Measurements from ENCODE around the gene CACNA1B. TPM values are rescaled to one million over a fixed set of nuclear protein-coding genes. Genes with fewer than 3 reads are reported as not detected.

The CACNA1B gene
- total RNA-seq, 2 donors from 2014 or later: 0.26 to 0.99 TPM

DNA sequence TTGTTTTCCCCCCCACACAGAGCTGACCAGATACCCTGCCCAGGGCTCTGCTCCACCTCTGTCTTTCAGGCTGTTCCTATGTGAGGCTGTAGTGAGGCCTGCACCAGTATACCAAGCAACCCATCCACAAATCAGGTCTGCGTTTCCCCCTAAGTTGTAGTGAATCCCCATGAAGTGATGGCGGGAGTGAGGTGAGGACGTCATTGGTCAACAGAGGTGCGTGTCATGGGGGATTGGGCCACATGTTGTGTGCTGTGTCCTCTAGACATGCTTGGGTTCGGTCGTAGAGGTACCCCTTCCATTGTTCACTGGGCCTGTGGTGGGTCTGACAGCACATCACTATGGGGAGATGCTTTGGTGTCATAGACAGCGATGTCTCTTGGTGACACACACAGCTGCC lies 184.6 kb downstream of the CACNA1B start:
- H3K27me3 ChIP-seq: no peaks in the 10 kb centered on the region
- H3K4me1 ChIP-seq: no peaks in the 10 kb centered on the region
- H3K36me3 ChIP-seq (replicated peaks in 1 of 2; ENCODE audit: insufficient read depth in 1 of 2, low read depth in 2 of 2): no peaks in the 10 kb centered on the region
- H3K9me3 ChIP-seq: no peaks in the 10 kb centered on the region
- DNase-seq: peak in 1 of 4 donors; percentile 1
- H3K4me3 ChIP-seq: no peak overlapping the region
- ATAC-seq: no peak
- H3K27ac ChIP-seq: no peak overlapping the region
- intact Hi-C loops (cut with DNase I): loop anchor here (10.0 kb wide), 1 partner anchor 57 kb away; no protein-coding TSS in a partner anchor
- no peak for TF ChIP-seq POLR2A (IDR thresholded peaks at IDR 0.05)
- TF ChIP-seq, protein P1, sequence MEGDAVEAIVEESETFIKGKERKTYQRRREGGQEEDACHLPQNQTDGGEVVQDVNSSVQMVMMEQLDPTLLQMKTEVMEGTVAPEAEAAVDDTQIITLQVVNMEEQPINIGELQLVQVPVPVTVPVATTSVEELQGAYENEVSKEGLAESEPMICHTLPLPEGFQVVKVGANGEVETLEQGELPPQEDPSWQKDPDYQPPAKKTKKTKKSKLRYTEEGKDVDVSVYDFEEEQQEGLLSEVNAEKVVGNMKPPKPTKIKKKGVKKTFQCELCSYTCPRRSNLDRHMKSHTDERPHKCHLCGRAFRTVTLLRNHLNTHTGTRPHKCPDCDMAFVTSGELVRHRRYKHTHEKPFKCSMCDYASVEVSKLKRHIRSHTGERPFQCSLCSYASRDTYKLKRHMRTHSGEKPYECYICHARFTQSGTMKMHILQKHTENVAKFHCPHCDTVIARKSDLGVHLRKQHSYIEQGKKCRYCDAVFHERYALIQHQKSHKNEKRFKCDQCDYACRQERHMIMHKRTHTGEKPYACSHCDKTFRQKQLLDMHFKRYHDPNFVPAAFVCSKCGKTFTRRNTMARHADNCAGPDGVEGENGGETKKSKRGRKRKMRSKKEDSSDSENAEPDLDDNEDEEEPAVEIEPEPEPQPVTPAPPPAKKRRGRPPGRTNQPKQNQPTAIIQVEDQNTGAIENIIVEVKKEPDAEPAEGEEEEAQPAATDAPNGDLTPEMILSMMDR (IDR thresholded peaks at IDR 0.05): no peak
- WGBS, 2 donors: 89% methylated on average over 7 of the region's 7 CpGs

DNA sequence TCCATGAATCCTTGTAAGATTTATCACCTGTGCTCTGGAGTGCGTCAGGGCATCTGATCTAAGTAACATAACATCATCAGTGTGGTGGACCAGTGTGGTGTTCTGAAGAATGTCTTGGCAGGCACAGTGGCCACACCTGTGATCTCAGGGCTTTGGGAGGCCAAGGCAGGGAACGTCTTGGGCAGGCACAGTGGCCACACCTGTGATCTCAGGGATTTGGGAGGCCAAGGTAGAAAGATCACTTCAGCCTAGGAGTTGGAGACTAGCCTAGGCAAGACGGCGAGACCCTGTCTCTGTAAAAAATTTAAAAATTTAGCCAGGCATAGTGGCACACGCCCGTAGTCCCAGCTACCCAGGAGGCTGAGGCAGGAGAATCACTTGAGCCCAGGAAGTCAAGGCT lies 185.5 kb downstream of the CACNA1B start:
- 72 to 83% methylated on average over 6 of the region's 6 CpGs for WGBS, 2 donors
- ATAC-seq (no peak), DNase-seq (no peak)
- H3K36me3 ChIP-seq (replicated peaks in 1 of 2; ENCODE audit: insufficient read depth in 1 of 2, low read depth in 2 of 2): no peaks in the 10 kb centered on the region
- H3K27ac ChIP-seq: no peak overlapping the region
- intact Hi-C loops (cut with DNase I): loop anchor here (10.0 kb wide), 1 partner anchor 58 kb away; no protein-coding TSS in a partner anchor
- no peak overlapping the region for H3K4me3 ChIP-seq
- no peaks in the 10 kb centered on the region for H3K4me1 ChIP-seq
- H3K27me3 ChIP-seq: no peaks in the 10 kb centered on the region
- TF ChIP-seq, protein P1 (IDR thresholded peaks at IDR 0.05): no peak
- TF ChIP-seq POLR2A (IDR thresholded peaks at IDR 0.05): no peak
- no peaks in the 10 kb centered on the region for H3K9me3 ChIP-seq

DNA sequence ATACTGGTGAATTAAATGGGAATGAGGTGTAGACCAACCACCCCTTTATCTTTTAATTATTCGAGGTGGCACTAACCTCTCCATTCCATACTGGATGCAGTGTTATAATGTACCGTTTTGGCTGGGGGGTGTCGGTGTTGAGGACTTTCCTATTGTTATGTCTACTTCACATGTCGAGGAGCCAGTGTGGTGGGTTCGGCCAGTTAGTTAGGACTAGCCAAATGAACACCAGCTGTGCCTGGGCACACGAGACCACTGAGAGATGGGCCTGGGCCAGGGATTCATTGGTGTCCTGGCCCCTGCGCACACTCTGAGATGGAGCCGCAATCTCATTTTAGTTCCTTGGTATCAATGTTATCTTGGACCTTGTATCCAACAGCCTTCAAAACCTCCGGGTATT lies 186.2 kb downstream of the CACNA1B start:
- no peaks in the 10 kb centered on the region for H3K36me3 ChIP-seq (replicated peaks in 1 of 2; ENCODE audit: insufficient read depth in 1 of 2, low read depth in 2 of 2)
- TF ChIP-seq, protein P1 (IDR thresholded peaks at IDR 0.05): no peak
- no peak for TF ChIP-seq POLR2A (IDR thresholded peaks at IDR 0.05)
- no peaks in the 10 kb centered on the region for H3K4me1 ChIP-seq
- H3K9me3 ChIP-seq: no peaks in the 10 kb centered on the region
- H3K27me3 ChIP-seq: no peaks in the 10 kb centered on the region
- intact Hi-C loops (cut with DNase I): loop anchor here (10.0 kb wide), 1 partner anchor 59 kb away; no protein-coding TSS in a partner anchor
- H3K27ac ChIP-seq: no peak overlapping the region
- no peak overlapping the region for H3K4me3 ChIP-seq
- DNase-seq (peak in 1 of 4 donors; percentile 4), ATAC-seq (no peak)
- WGBS, 2 donors: 67 to 77% methylated on average over 9 of the region's 9 CpGs

DNA sequence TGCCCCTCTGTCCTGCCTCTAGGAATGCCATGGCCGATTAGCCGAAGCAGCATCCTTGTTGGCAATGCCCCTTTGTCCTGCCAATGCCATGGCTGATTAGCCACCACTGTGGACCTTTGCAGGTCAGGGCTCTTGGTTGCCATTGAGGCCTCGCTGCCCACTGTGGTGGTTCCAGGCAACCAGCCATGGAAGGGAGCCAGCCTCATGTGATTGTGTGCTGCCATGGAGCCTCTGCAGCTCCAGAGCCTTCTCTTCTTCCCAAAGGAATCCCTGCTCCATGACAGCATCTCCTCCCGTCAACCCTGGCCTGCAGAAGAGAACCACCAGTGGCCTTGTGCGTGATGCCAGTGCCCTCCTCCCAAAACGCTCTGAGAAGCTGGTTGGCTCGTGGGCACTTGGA lies 187.0 kb downstream of the CACNA1B start:
- whole genome bisulfite sequencing, 2 donors: 76 to 85% methylated on average over 4 to 7 of the region's 7 CpGs
- H3K4me3 ChIP-seq: no peak overlapping the region
- no peak overlapping the region for H3K27ac ChIP-seq
- H3K4me1 ChIP-seq: no peaks in the 10 kb centered on the region
- intact Hi-C loops (cut with DNase I): loop anchor here (10.0 kb wide), 1 partner anchor 60 kb away; no protein-coding TSS in a partner anchor
- H3K36me3 ChIP-seq (replicated peaks in 1 of 2; ENCODE audit: insufficient read depth in 1 of 2, low read depth in 2 of 2): no peaks in the 10 kb centered on the region
- no peaks in the 10 kb centered on the region for H3K9me3 ChIP-seq
- ATAC-seq (no peak), DNase-seq (peak in 1 of 4 donors; percentile 3)
- no peak for TF ChIP-seq POLR2A (IDR thresholded peaks at IDR 0.05)
- H3K27me3 ChIP-seq: no peaks in the 10 kb centered on the region

DNA sequence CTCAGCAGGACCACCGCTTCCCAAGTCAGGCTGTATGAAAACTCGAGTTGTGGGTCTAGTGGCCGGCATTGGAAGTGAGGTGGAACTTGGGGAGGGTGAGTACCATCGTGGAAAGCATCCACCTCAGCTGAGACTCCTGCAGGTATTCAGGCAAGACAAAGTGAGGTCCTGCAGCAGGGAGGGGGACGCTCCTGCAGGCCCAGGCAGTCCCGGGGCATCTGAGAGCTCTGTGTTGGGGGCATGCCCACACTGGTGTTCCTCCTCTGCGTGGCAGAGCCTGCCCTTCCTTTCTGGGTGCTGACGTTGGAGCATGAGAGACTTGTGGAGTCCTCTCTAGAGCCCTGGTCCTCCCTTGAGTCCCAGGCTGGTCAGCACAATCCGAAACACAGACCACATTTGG lies 187.7 kb downstream of the CACNA1B start:
- no peak overlapping the region for H3K27ac ChIP-seq
- TF ChIP-seq, protein P1 (IDR thresholded peaks at IDR 0.05): no peak
- no peak for TF ChIP-seq POLR2A (IDR thresholded peaks at IDR 0.05)
- DNase-seq (peak in 1 of 4 donors; percentile 1), ATAC-seq (no peak)
- H3K9me3 ChIP-seq: no peaks in the 10 kb centered on the region
- H3K4me3 ChIP-seq: no peak overlapping the region
- no peaks in the 10 kb centered on the region for H3K4me1 ChIP-seq
- intact Hi-C loops (cut with DNase I): loop anchor here (10.0 kb wide), 1 partner anchor 60 kb away; no protein-coding TSS in a partner anchor
- H3K27me3 ChIP-seq: no peaks in the 10 kb centered on the region
- 68% methylated on average over 9 of the region's 9 CpGs for WGBS, 2 donors
- H3K36me3 ChIP-seq (replicated peaks in 1 of 2; ENCODE audit: insufficient read depth in 1 of 2, low read depth in 2 of 2): no peaks in the 10 kb centered on the region
